ENCODE data around the gene IRAG1.

Gene IRAG1

GRCh38 chr11:10727146-10727851 is 33.7 kb upstream of the IRAG1 start:
- Histone ChIP-seq H3K4me1 (ENCODE audit: low read depth, poor library complexity, severe bottlenecking) (no peaks in the 10 kb centered on the region), H3K27ac (no peak overlapping the region), H2AFZ (ENCODE audit: low read depth) (no peak overlapping the region), H3K36me3 (ENCODE audit: insufficient read depth) (no peaks in the 10 kb centered on the region), H3K4me2 (no peak overlapping the region), H4K20me1 (ENCODE audit: insufficient read depth) (no peaks in the 10 kb centered on the region), H3K27me3 (ENCODE audit: insufficient read depth, low read depth) (no peaks in the 10 kb centered on the region), H3K4me3 (IDR thresholded peaks at IDR 0.05; ENCODE audit: insufficient read depth, low read depth, low read length) (no peak overlapping the region), H3K79me2 (ENCODE audit: insufficient read depth, low read depth) (no peaks in the 10 kb centered on the region), H3K9ac (no peak overlapping the region)
- TF ChIP-seq CTCF (conservative IDR thresholded peaks at IDR 0.05; ENCODE audit: low read depth, low read length): no peak

GRCh38 chr11:10725907-10726253 is 32.3 kb upstream of the IRAG1 start:
- no peaks in the 10 kb centered on the region for H3K79me2 ChIP-seq (ENCODE audit: insufficient read depth, low read depth)
- no peaks in the 10 kb centered on the region for H3K36me3 ChIP-seq (ENCODE audit: insufficient read depth)
- H3K4me1 ChIP-seq (ENCODE audit: low read depth, poor library complexity, severe bottlenecking): no peaks in the 10 kb centered on the region
- H3K4me2 ChIP-seq: no peak overlapping the region
- no peaks in the 10 kb centered on the region for H4K20me1 ChIP-seq (ENCODE audit: insufficient read depth)
- H3K4me3 ChIP-seq (IDR thresholded peaks at IDR 0.05; ENCODE audit: insufficient read depth, low read depth, low read length): no peak overlapping the region
- H3K9ac ChIP-seq: no peak overlapping the region
- H2AFZ ChIP-seq (ENCODE audit: low read depth): no peak overlapping the region
- no peak for TF ChIP-seq CTCF (conservative IDR thresholded peaks at IDR 0.05; ENCODE audit: low read depth, low read length)
- no peaks in the 10 kb centered on the region for H3K27me3 ChIP-seq (ENCODE audit: insufficient read depth, low read depth)
- no peak overlapping the region for H3K27ac ChIP-seq

- no peaks in the 10 kb centered on the region for H3K4me1 ChIP-seq (ENCODE audit: low read depth, poor library complexity, severe bottlenecking)
- H4K20me1 ChIP-seq (ENCODE audit: insufficient read depth): no peaks in the 10 kb centered on the region
- no peak overlapping the region for H3K27ac ChIP-seq
- no peak overlapping the region for H3K4me2 ChIP-seq
- H2AFZ ChIP-seq (ENCODE audit: low read depth): no peak overlapping the region
- no peak for TF ChIP-seq CTCF (conservative IDR thresholded peaks at IDR 0.05; ENCODE audit: low read depth, low read length)
- H3K79me2 ChIP-seq (ENCODE audit: insufficient read depth, low read depth): no peaks in the 10 kb centered on the region
- no peak overlapping the region for H3K9ac ChIP-seq
- H3K27me3 ChIP-seq (ENCODE audit: insufficient read depth, low read depth): no peaks in the 10 kb centered on the region
- H3K36me3 ChIP-seq (ENCODE audit: insufficient read depth): no peaks in the 10 kb centered on the region
- H3K4me3 ChIP-seq (IDR thresholded peaks at IDR 0.05; ENCODE audit: insufficient read depth, low read depth, low read length): no peak overlapping the region
Observed at GRCh38 chr11:10725114-10725906, 31.8 kb upstream of the IRAG1 start.

- Histone ChIP-seq H3K79me2 (ENCODE audit: insufficient read depth, low read depth) (no peaks in the 10 kb centered on the region), H4K20me1 (ENCODE audit: insufficient read depth) (no peaks in the 10 kb centered on the region), H3K9ac (no peak overlapping the region), H3K36me3 (ENCODE audit: insufficient read depth) (no peaks in the 10 kb centered on the region), H3K4me2 (no peak overlapping the region), H2AFZ (ENCODE audit: low read depth) (no peak overlapping the region), H3K4me3 (IDR thresholded peaks at IDR 0.05; ENCODE audit: insufficient read depth, low read depth, low read length) (no peak overlapping the region), H3K27ac (no peak overlapping the region), H3K4me1 (ENCODE audit: low read depth, poor library complexity, severe bottlenecking) (no peaks in the 10 kb centered on the region), H3K27me3 (ENCODE audit: insufficient read depth, low read depth) (no peaks in the 10 kb centered on the region)
- TF ChIP-seq CTCF (conservative IDR thresholded peaks at IDR 0.05; ENCODE audit: low read depth, low read length): no peak
Observed at GRCh38 chr11:10722307-10722706, 28.8 kb upstream of the IRAG1 start.

Measured in KMS-11 (cell line).